K562 (cell line): ENCODE data around the gene RSPH10B. TPM values are rescaled to one million over a fixed set of nuclear protein-coding genes. Genes with fewer than 3 reads are reported as not detected.
A peak's percentile ranks its signal among the peaks of the same experiment; 100 is the strongest.

Source experiments
- ATF7 ChIP-seq: fragments of 450-650 bp; IDR thresholded peaks from 2 replicates; pipeline ENCODE4 v1.7.1; 2014; ENCODE audit warnings: mild to moderate bottlenecking, moderate library complexity
- ELK1 ChIP-seq: sonication (generic); formaldehyde crosslinking; IDR thresholded peaks from 2 replicates; pipeline ENCODE4 v1.8.1; 2022; ENCODE audit warnings: missing genetic modification reagents
- FOXM1 ChIP-seq, 2 experiments: fragments of 450-650 bp in 1 of 2; sonication (generic) in 1 of 2; formaldehyde crosslinking in 1 of 2; IDR thresholded peaks; 2 replicates each; pipeline versions ENCODE4 v1.6.1 to v1.9.0; 2017 to 2022; ENCODE audit warnings: low read depth in 2 of 2, mild to moderate bottlenecking in 2 of 2, missing genetic modification reagents in 1 of 2, moderate library complexity in 1 of 2
- HDAC2 ChIP-seq: fragments of 450-650 bp; IDR thresholded peaks from 2 replicates; pipeline ENCODE4 v1.6.1; 2016; ENCODE audit warnings: mild to moderate bottlenecking
- ILK ChIP-seq: fragments of 450-650 bp; IDR thresholded peaks from 2 replicates; pipeline ENCODE4 v1.6.1; 2016; ENCODE audit warnings: missing genetic modification characterization, low read depth, mild to moderate bottlenecking, missing compliant biosample characterization, moderate library complexity, borderline replicate concordance
- KHSRP ChIP-seq: fragments of 450-650 bp; IDR thresholded peaks from 2 replicates; pipeline ENCODE4 v1.6.1; 2017
- MECOM ChIP-seq: fragments of 250-450 bp; sonication (Bioruptor Pico); IDR thresholded peaks from 2 replicates; pipeline ENCODE4 v1.8.0; 2022; ENCODE audit warnings: inconsistent platforms
- NR2F6 ChIP-seq: fragments of 450-650 bp; formaldehyde crosslinking; IDR thresholded peaks from 2 replicates; pipeline ENCODE4 v1.4.0; 2020; ENCODE audit warnings: mild to moderate bottlenecking
- PURB ChIP-seq: sonication (generic); formaldehyde crosslinking; IDR thresholded peaks from 2 replicates; pipeline ENCODE4 v1.9.0; 2021; ENCODE audit warnings: low read depth, mild to moderate bottlenecking, missing genetic modification reagents
- RB1 ChIP-seq: fragments of 450-650 bp; IDR thresholded peaks from 2 replicates; pipeline ENCODE4 v1.6.1; 2017; ENCODE audit warnings: low read depth, mild to moderate bottlenecking
- RCOR1 ChIP-seq, 2 experiments: IDR thresholded peaks; 2 replicates each; pipeline ENCODE4 v1.6.1; 2012; ENCODE audit warnings: low read depth in 2 of 2, low read length in 2 of 2, borderline replicate concordance in 1 of 2, improper control_type of control experiment in 1 of 2
- RREB1 ChIP-seq: fragments of 250-450 bp; sonication (Bioruptor Pico); IDR thresholded peaks from 2 replicates; pipeline ENCODE4 v1.4.0; 2020
- SMARCA5 ChIP-seq: fragments of 450-650 bp; IDR thresholded peaks from 2 replicates; pipeline ENCODE4 v1.6.1; 2016
- TAF9B ChIP-seq: fragments of 450-650 bp; IDR thresholded peaks from 2 replicates; pipeline ENCODE4 v1.6.1; 2018; ENCODE audit warnings: mild to moderate bottlenecking; ENCODE audit not compliant: partially characterized antibody
- XRCC3 ChIP-seq: fragments of 450-650 bp; IDR thresholded peaks from 2 replicates; pipeline ENCODE4 v1.6.1; 2017; ENCODE audit warnings: mild to moderate bottlenecking, moderate library complexity
- ZNF124 ChIP-seq: sonication (generic); formaldehyde crosslinking; IDR thresholded peaks from 2 replicates; pipeline ENCODE4 v1.8.1; 2022; ENCODE audit warnings: missing genetic modification reagents
- ZNF165 ChIP-seq: fragments of 250-450 bp; sonication (Bioruptor Pico); IDR thresholded peaks from 2 replicates; pipeline ENCODE4 v1.4.0; 2020; ENCODE audit warnings: borderline replicate concordance
- ZNF23 ChIP-seq: fragments of 250-450 bp; sonication (Bioruptor Pico); IDR thresholded peaks from 2 replicates; pipeline ENCODE4 v1.4.0; 2020; ENCODE audit warnings: mild to moderate bottlenecking
- ZNF282 ChIP-seq: sonication (generic); formaldehyde crosslinking; IDR thresholded peaks from 2 replicates; pipeline ENCODE4 v1.8.1; 2023; ENCODE audit warnings: missing genetic modification reagents
- ZNF551 ChIP-seq: fragments of 250-450 bp; sonication (Bioruptor Pico); IDR thresholded peaks from 2 replicates; pipeline ENCODE4 v1.5.0; 2021; ENCODE audit warnings: mild to moderate bottlenecking, moderate library complexity
- polyA plus RNA-seq, 8 experiments: library from polyadenylated mRNA; depleted of rRNA in 4 of 8; stranded (reverse) in 5 of 8; unstranded in 3 of 8; fragments of >200 nt; fragmentation: Nextera tagmentation in 2 of 8; fragmentation: Illumina TruSeq in 1 of 8; extraction: Ambion mirVana in 2 of 8; extraction: Trizol in 1 of 8; gene quantifications; 2 replicates each; pipeline versions ENCODE4 v1.2.1 to v1.2.3, GENCODE V29; 2011 to 2014; ENCODE audit warnings: inconsistent platforms in 1 of 8, missing spikeins in 1 of 8
- total RNA-seq, 7 experiments: library from RNA; depleted of rRNA in 6 of 7; stranded (reverse); fragments of >200 nt in 6 of 7; fragmentation: Illumina TruSeq in 2 of 7; extraction: Trizol in 2 of 7; gene quantifications; 2 replicates each; pipeline versions ENCODE4 v1.2.1 to v1.2.3, GENCODE V29; 2011 to 2021; ENCODE audit warnings: low replicate concordance in 1 of 7
- TF ChIP-seq, protein P1 (sequence below): fragments of 250-450 bp; sonication (Bioruptor Pico); IDR thresholded peaks from 2 replicates; pipeline ENCODE4 v1.5.1; 2021; ENCODE audit warnings: mild to moderate bottlenecking

Gene RSPH10B
- total and polyA plus RNA-seq, 9 of the 15 experiments (the other 6 are each of a cell fraction or from before 2014, with no cell fraction given) = 0.01 to 0.09 TPM; not detected in 7

DNA sequence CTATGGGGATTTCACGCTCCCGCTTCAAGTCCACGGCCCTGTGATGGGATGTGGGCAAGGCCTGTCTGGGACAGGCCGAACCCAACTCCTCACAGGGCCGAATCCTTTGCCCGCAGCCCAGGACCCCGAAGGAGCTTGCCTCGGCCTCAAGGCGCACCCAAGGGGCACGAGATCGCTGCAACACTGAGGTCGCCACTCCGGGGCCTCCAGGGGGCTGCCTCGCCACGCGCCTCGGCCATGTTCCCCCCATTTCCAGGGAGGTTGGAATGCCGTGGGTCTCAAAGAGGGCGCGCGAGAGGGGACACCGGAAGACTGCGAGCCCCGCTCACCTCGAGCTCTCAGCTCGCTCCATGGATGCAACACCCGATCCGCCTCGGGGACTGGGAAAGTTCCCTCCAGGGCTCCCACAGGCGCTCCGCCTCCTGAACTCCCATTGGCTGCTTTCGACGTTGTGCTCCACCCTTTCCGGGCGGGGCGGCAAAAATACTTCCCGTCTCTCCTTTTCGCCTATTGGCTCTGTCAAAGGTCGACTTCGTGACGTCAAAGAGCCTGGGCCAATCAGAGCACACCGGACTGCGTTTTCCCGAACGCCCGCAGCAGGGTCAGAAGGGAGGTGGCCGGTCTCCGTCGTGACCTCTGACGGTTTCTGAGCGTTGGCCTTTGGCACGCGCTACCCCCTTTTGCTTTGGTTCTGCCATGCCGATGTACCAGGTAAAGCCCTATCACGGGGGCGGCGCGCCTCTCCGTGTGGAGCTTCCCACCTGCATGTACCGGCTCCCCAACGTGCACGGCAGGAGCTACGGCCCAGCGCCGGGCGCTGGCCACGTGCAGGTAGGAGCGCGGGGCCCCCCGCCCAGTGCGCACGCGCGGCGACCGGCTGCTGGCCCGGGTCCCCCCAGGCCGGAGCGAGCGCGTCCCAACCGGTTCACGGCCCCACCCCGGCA, 38.5 kb upstream of the RSPH10B start, which contains the start of the genes AIMP2 and PMS2 (continued):
- TF ChIP-seq RREB1 (CRISPR knock-in tag) (peak; percentile 87; the same call in 1 of the 2 replicates), ZNF551 (CRISPR knock-in tag) (no peak), RCOR1 (IDR thresholded peaks at IDR 0.05; ENCODE audit: borderline replicate concordance in 1 of 2, low read depth in 2 of 2, low read length in 2 of 2) (no peak), ZNF124 (CRISPR knock-in tag) (no peak), ZNF165 (CRISPR knock-in tag) (peak; percentile 81; the same call in 1 of the 2 replicates), ILK (no peak), ZNF23 (CRISPR knock-in tag) (no peak), RB1 (peak; percentile 87), FOXM1 (IDR thresholded peaks at IDR 0.05; ENCODE audit: low read depth) (peak; percentile 77), FOXM1 (CRISPR knock-in tag; IDR thresholded peaks at IDR 0.05; ENCODE audit: low read depth) (peak; percentile 95), ELK1 (no peak), TAF9B (peak; percentile 82), MECOM (no peak), PURB (CRISPR knock-in tag) (no peak), NR2F6 (no peak), ATF7 (peak; percentile 92), KHSRP (0 out of 2 replicates have a peak, but pooled peaks have one; percentile 16), XRCC3 (no peak), ZNF282 (peak; percentile 98), SMARCA5 (no peak), HDAC2 (peak; percentile 92)
- TF ChIP-seq, protein P1, sequence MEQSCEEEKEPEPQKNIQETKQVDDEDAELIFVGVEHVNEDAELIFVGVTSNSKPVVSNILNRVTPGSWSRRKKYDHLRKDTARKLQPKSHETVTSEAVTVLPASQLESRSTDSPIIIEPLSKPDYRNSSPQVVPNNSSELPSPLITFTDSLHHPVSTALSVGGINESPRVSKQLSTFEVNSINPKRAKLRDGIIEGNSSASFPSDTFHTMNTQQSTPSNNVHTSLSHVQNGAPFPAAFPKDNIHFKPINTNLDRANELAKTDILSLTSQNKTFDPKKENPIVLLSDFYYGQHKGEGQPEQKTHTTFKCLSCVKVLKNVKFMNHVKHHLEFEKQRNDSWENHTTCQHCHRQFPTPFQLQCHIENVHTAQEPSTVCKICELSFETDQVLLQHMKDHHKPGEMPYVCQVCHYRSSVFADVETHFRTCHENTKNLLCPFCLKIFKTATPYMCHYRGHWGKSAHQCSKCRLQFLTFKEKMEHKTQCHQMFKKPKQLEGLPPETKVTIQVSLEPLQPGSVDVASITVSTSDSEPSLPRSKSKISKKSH (CRISPR knock-in tag) = no peak
